MM.1S (cell line): ENCODE data around the gene DIO1.

Experiments used
- CTCF ChIP-seq: fragments of 300-600 bp; sonication (generic); IDR thresholded peaks from 2 replicates; pipeline ENCODE4 v1.5.1; 2016; ENCODE audit warnings: antibody characterized with exemption, low read length, mixed read lengths
- EZH2 ChIP-seq: fragments of 300-600 bp; sonication (generic); optimal IDR thresholded peaks from 2 replicates; pipeline ENCODE3; 2017; ENCODE audit warnings: low read depth, mild to moderate bottlenecking, antibody characterized with exemption, low read length, mixed read lengths

GRCh38 chr1:53911442-53911841, 17.5 kb downstream of the DIO1 start:
- no peak for TF ChIP-seq CTCF
- TF ChIP-seq EZH2, result no peak
